NCI-H1092 (cell line): Measurements from ENCODE around the gene PLEKHG1.

ENCODE experiments used
- DNase-seq: peaks from one replicate; lab custom pipeline; 2025; lab: John Stamatoyannopoulos, UW

Gene PLEKHG1

GRCh38 chr6:150589852-150590251, 9.8 kb upstream of the PLEKHG1 start:
- no peak for DNase-seq

DNA sequence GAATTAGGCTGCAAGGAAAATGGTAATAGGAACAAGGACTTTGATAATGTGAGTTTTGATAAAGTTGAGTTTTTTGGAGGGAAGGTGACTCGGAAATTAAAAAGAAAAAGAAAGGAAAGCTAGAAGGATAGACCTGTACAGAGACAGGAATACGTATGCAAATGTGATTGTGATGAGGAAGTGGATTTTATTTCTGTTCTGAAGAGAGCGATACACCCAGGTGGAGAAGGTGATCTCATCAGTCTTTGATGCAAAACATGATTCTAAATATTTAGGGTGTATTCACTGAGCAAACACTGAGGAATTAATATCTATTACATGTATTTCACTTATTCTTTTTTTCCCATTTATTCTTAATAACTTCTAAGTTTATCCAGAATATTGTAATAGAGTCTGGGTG, 9.2 kb upstream of the PLEKHG1 start:
- no peak for DNase-seq

DNA sequence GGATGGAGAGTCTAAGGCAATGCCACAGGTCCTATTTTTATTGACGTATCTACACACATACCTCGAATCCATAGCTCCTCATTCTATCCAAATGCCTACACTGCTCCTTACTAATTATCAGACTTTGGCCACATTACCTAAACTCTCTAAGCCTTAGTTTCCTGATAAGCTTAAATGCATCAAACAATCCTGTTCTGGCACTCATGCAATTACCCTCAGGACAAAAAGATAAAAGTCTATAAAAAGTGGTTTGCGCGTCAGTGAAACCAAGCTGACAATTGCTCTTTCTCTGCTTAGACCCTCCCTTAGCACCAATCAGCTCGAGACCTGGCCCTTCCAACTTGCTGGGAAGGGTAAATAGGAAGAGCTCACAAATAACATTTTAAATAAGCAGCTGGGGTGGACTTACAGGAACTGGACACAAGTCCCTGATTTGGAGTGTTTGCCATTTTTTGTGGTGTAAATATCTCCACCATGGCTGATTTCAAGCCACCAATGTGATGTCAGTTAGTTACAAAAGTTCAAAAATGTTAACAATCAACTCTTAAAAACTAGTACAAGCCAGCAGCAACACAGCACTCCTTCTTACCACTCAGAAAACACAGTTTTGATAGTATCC, 7.2 kb upstream of the PLEKHG1 start:
- DNase-seq, result no peak

DNA sequence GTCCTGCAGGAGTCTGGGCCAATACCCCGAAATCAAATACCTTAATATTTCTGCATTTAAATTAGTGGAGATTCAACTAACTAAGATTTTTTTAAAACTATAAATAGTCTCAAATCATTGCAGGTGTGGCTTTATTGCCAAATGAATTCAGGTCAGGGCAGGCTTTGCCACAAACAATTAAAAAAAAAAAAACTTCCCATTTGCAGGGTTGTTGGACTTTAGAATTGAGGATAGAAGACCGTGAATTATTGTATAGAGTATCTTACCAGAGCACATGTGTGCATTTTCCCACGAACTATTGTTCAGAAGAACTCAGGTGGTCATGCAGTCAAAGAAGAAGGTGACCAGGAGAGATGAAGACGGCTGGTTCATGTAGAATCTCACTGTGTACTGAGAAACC, 6.6 kb upstream of the PLEKHG1 start:
- no peak for DNase-seq

DNA sequence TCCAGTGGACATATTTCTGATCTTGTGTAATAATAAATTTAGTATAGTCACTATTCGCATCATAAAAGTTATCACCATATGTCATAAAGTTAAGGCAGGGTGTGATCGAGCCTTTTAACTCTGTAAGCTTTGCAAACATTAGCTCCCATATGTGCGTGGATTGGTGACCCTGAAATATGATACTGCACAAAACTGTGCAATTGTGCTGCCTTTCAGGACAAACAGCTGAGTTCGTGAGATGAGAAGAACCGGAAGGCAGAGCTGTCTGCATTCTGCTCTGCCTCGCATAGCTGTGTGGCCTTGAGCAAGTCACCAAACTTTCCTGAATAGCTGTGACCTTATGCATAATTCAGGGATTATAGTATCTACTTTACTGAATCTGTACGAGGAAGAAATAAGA, 3.2 kb upstream of the PLEKHG1 start:
- DNase-seq, result no peak

- no peak for DNase-seq
These were observed 1.3 kb upstream of the PLEKHG1 start for GRCh38 chr6:150598401-150598800.

- DNase-seq, result no peak
These were observed 857 bp upstream of the PLEKHG1 start for GRCh38 chr6:150598858-150599198.

GRCh38 chr6:150600010-150600300, 270 bp downstream of the PLEKHG1 start:
- no peak for DNase-seq

DNA sequence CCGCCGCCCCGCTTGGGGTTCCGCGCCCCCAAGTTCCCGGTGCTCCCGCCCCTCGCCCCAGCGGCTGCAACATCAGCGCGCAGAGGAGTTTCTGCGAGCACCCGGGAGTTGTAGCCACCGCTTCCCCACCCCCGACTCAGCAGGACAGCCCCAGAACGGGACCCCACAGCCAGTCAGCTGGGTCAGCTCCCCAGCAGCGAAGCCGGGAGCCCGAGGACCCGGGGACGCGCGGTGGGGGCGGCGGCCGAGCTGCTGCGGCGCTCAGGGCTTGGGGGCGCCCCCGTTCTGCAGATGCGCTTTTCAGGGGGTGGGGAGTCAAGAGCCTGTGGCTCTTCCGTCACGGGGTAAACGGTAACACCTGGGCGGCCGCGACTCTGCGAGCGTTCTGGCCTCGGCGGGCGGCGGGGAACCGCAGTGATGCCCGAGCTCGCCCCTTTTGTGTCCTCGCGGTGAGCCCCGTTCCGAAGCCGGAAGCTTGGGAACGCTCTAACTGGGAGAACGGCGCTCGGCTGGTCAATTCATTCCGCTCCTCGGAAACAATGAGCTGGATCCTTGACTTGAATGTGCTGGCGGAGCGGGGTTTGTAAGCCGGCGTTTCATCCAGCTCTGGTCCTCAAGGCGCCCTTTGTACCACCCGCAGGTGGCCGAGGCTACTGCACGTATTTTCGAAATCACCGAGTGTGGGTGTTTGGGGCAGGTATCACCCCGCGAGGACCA, 774 bp downstream of the PLEKHG1 start:
- peak; percentile 67 for DNase-seq

DNA sequence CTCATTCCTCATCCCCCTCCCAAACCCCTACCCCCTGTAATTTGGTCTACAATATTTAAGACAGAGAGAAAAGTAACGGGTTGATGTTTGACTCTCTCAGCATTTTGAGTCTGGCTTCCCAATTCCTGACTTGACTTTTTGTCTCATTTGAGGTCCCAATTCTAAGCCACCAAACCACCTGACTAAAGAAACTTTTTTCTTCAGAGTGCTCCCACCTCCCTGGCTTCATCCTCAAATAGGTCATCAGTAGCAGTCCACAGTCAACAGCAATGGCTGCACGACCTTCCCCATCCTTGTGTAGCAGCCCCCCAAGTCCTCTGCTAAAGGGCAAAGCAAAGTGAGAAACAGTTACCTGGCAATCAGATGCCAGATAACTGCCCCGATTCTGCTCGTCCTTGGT, 1.8 kb downstream of the PLEKHG1 start:
- no peak for DNase-seq

DNA sequence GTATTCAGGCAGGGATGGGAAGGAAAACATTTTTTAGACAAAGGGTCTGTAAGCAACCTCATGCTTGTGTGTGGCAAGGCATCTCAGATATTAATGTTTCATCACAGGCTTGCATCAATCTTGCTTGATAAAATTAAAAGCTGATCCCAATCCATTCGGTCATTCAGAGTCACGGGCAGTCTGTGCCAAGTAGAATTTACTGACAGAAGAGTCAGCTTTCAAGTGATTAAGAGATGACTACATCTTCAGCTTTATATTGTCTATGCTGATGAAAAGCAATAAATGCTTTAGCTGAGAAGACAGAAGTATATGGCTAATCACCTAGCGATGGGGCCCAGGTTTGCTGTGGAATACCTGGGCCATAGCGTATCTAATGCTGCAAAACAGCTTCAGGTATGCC, 3.5 kb downstream of the PLEKHG1 start:
- DNase-seq, result no peak

DNA sequence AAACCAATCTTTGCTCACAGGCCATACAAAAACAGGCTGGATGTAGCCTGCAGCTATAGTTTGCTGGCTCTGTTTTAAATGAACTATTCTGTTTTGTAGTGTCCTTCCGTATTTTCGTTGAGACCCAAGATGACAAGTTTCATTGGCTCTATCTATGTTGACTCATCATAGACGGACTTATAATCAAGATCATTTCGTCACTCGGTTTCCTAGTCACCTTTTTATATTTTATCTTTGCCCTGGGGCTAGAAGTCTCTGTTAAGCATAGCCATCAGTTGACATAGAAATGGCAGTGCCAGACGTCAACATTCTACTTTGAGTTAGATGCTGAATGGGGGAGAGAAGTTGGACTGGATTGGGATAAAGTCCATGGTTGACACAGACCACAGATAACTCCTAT, 4.8 kb downstream of the PLEKHG1 start:
- no peak for DNase-seq

DNA sequence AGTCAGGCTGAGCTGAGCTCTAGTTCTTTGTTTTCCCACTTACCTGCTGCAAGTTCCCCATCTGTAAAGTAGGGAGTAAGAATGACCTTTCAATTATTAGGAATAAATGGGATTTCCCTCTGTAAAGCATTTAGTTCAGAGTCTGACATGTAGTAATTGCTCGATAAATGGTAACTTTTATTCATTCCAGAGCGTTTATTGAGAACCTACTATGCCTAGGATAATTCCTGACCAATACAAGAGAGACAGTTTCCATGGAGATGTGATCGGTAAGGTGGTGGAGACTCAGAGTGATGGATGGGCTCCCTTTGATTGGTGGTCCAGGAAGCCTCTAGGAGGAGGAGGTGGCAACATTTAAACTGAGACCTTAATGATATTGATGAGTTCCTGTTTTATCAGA, 5.6 kb downstream of the PLEKHG1 start:
- DNase-seq, result no peak

GRCh38 chr6:150606168-150606591, 6.5 kb downstream of the PLEKHG1 start:
- DNase-seq, result no peak

DNA sequence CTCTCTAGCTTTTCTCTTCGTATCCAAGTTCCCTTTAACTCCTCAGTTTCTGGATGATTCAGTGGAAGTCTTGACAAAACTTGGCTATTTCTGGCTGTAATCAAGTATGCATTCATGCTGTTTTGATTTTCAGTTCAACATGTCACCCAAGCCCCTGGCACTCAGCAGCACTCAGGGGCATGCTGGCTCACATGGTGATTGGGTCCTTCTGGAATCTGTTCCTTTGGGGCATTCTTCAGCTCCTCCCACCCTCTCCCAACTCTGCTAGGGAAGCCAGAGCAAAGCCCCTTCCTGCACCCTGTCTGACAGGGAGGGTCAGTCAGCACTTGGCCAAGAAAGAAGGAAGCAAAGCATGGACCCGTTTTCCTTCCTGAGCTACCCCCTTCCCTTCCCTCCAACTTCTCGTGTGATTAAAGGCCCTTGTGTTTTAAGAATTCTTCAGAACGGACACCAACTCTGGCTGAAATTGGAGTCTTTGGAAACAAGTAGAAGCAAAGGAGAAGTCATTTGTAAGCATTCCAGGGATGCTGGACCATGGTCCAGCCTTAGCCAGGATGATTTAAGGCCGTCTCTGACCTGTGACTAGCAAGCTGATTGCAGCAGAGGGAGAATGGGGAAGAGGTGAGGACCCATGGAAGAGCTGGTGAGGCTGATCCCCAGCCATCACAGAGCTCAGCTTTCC, 7.1 kb downstream of the PLEKHG1 start:
- no peak for DNase-seq

GRCh38 chr6:150607329-150607650, 7.6 kb downstream of the PLEKHG1 start:
- no peak for DNase-seq

DNA sequence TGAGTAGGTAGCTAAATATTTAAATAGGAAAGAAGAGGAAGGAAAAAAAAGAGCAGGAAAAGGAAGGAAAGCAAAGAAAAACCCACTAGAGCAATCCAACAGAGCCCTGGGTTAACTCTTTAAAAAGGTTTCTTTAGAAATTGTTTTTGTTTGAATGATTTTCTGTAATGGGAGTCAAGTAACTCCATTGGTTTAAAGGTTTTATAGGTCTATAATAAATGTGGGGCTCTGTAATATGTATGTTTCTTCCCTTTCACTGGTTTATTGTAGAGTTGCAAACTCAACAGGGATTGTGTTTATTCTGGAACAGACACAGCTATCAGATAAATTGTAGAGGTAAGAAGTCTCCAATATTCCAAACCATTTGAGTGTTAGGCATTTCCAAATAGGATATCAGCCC, 10.9 kb downstream of the PLEKHG1 start:
- no peak for DNase-seq

- no peak for DNase-seq
These were observed 13.6 kb downstream of the PLEKHG1 start for GRCh38 chr6:150613269-150613668.

DNA sequence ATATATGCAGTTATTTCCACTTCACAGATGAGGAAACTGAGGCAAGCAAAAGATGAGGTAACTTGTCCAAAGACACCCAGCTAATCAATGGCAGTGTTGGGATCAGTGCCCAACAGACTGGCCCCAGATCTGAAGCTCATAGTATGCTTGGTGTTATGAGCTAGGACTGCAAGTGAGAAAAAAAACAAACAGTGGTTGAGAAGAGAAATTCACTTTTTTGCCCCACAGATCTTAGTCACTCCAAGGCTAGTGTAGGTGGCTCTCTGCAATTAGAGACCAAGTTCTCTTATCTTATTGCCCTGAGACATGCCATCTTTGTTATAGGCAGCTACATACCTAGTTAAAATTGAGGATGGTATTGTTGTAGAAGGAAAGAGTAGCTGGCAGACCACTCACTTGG, 16.3 kb downstream of the PLEKHG1 start:
- DNase-seq, result no peak

GRCh38 chr6:150616586-150616985, 16.9 kb downstream of the PLEKHG1 start:
- DNase-seq, result no peak

GRCh38 chr6:150617062-150617461, 17.4 kb downstream of the PLEKHG1 start:
- no peak for DNase-seq

GRCh38 chr6:150617496-150618460, 18.1 kb downstream of the PLEKHG1 start:
- DNase-seq, result no peak

- no peak for DNase-seq
These were observed 19.6 kb downstream of the PLEKHG1 start for GRCh38 chr6:150619275-150619674.
